Osteocyte (in vitro differentiated cells): ENCODE results near the gene ACOT7. TPM values are rescaled to one million over a fixed set of nuclear protein-coding genes. Genes with fewer than 3 reads are reported as not detected.

ENCODE experiments used
- DNase-seq: peaks from one replicate; pipeline ENCODE4 v3.0.0; 2021; ENCODE audit warnings: mixed read lengths; ENCODE audit not compliant: unreplicated experiment; ENCODE audit errors: extremely low spot score
- H3K27ac Mint-ChIP-seq: one replicate; pipeline ENCODE4 v1.8.0; 2021; ENCODE audit warnings: mild to moderate bottlenecking, mixed read lengths; ENCODE audit not compliant: unreplicated experiment
- H3K27me3 Mint-ChIP-seq: one replicate; pipeline ENCODE4 v1.8.0; 2021; ENCODE audit warnings: mixed read lengths; ENCODE audit not compliant: unreplicated experiment
- H3K36me3 Mint-ChIP-seq: one replicate; pipeline ENCODE4 v1.8.0; 2021; ENCODE audit warnings: mixed read lengths; ENCODE audit not compliant: unreplicated experiment
- H3K4me1 Mint-ChIP-seq: one replicate; pipeline ENCODE4 v1.8.0; 2021; ENCODE audit warnings: mixed read lengths; ENCODE audit not compliant: unreplicated experiment
- H3K4me3 Mint-ChIP-seq: one replicate; pipeline ENCODE4 v1.8.0; 2021; ENCODE audit warnings: mild to moderate bottlenecking, moderate library complexity, mixed read lengths; ENCODE audit not compliant: unreplicated experiment
- H3K9me3 Mint-ChIP-seq: one replicate; pipeline ENCODE4 v1.8.0; 2021; ENCODE audit warnings: mixed read lengths; ENCODE audit not compliant: unreplicated experiment
- CTCF ChIP-seq: fragments of 200-600 bp; sonication (generic); IDR thresholded peaks from 2 replicates; pipeline ENCODE4 v1.5.0; 2021; ENCODE audit warnings: antibody characterized with exemption, mild to moderate bottlenecking, moderate library complexity
- total RNA-seq: library from RNA; stranded (reverse); gene quantifications from 2 replicates; pipeline ENCODE4 v1.2.1, GENCODE V29; 2021

ACOT7 gene
- total RNA-seq, 1 donor from 2014 or later, result 21.8 TPM

DNA sequence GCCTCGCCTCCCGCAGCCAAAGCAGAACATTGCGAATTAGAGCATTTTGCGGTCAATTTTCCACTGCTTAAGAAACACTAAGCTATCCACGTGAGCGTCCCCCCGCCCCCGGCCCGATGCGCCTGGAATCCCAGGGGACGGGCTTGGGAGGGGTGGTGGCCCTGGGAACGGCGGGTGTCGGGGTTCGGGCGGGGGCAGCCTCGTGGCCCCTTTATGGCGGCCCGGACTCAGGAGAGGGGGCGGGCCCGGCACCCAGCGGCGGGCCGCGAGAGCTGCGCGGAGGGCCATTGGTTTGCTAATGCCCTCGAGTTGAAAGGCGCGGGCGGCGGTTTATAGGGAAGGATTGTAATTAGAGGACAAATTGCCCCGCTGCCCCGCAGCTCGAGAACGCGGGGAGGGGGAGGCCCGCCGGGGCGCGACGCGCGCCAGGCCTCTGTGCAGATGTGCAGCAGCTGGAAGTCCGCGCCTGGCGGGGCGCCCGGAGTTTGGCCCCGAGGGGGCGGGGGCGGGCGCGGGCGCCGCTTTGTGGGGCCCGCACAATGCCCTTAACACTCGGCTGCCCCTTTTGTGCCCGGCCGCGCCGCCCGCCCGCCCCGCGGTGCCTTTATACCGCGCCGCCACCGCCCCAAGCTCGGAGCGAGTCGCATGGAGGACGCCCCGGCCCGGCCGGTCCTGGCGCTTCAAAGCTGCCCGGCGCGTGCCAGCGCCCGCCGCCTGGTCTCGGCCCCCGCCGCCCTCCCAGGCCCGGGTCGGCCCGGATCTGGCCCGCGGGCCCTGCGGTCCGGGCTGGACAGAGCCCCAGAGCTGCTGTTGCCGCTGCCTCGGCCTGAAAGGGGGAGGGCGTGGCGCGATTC, 151.5 kb downstream of the ACOT7 start:
- Mint-ChIP-seq H3K27me3 (peaks cover 46% of the 10 kb centered on the region), H3K36me3 (no peaks in the 10 kb centered on the region), H3K4me1 (peaks cover 16% of the 10 kb centered on the region), H3K4me3 (no peak overlapping the region), H3K27ac (no peak overlapping the region), H3K9me3 (no peaks in the 10 kb centered on the region)
- no peak for DNase-seq
- TF ChIP-seq CTCF, result no peak

DNA sequence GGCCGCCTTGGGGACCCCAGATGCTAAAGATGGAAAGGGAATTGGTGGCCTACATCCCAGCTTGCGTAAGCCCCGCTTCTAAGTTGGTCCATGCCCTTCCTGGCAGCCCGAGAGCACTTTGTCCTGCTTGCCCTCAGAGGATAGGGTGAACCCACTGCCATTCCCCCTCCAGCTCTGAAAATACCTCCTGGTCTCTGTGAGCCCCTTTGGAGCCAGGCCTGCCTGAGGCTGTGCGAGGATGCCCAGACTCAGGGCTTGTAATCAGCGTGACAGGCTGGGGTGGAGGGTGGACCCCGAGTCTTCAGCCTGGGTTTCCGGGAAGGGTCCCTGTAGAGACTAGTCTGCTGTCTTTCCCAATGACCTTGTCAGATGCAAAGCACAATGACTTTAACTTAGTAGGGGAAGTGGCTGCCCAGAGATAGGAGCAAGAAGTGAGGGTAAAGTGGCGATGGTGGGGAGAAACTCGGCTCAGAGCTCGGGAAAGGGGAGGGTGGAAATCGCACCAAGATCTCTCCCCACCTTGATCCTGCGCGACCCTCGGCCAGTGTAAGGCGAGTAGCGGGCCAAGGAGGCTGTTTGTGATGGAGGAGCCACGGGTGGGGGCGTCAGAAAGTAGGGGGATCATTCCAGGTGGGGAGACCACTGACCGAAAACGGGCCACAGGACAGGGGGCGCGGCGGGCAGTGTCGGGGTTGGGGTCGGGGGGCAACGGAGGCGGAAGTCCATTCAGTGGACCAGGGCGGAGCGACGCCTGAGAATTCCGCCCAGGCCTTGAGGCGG, 152.3 kb downstream of the ACOT7 start:
- H3K27me3 Mint-ChIP-seq, result peaks cover 42% of the 10 kb centered on the region
- peak overlapping the region; percentile 44 for H3K4me3 Mint-ChIP-seq
- no peaks in the 10 kb centered on the region for H3K36me3 Mint-ChIP-seq
- no peak for TF ChIP-seq CTCF
- peaks cover 10% of the 10 kb centered on the region for H3K4me1 Mint-ChIP-seq
- DNase-seq, result no peak
- no peaks in the 10 kb centered on the region for H3K9me3 Mint-ChIP-seq
- H3K27ac Mint-ChIP-seq, result no peak overlapping the region

DNA sequence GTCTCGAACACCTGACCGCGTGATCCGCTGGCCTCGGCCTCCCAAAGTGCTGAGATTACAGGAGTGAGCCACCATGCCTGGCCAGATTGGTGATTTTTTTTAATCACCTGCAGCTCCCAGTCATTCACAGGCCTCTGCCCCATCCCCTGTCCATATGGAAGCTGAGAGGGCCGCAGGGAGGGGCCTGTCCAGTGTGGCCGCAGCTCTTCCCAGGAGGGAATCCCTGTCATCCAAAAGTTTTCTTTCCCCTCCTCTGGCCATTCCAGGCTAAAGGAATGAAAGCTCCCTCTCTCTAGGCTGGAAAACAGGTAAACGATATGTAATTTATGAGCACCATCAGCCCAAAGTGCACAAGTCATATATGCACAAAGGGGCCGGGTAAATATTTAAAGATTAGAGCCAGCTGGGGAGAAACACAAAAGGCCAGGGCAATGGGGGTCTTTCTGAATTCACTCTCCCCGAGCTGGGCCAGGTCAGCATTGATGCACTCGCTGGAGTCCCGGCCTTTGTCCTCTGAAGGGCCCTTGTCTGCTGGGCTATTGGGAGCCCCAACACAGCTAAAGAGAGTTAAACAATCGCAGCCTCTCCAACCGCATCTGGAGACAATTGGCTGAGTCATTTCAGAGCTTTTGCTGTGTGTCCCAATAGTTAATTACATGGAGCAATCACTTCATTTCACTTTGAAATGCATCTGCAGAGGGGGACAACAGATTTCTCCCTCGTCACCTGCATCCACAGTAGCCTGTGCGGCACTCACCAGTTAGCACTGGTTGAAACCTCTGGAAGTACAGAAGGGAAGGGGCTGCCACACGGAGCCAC, 153.4 kb downstream of the ACOT7 start:
- H3K9me3 Mint-ChIP-seq, result no peaks in the 10 kb centered on the region
- no peaks in the 10 kb centered on the region for H3K36me3 Mint-ChIP-seq
- peaks cover 7% of the 10 kb centered on the region for H3K4me1 Mint-ChIP-seq
- H3K4me3 Mint-ChIP-seq, result no peak overlapping the region
- no peak for TF ChIP-seq CTCF
- H3K27me3 Mint-ChIP-seq, result peaks cover 42% of the 10 kb centered on the region
- no peak overlapping the region for H3K27ac Mint-ChIP-seq
- DNase-seq, result no peak

DNA sequence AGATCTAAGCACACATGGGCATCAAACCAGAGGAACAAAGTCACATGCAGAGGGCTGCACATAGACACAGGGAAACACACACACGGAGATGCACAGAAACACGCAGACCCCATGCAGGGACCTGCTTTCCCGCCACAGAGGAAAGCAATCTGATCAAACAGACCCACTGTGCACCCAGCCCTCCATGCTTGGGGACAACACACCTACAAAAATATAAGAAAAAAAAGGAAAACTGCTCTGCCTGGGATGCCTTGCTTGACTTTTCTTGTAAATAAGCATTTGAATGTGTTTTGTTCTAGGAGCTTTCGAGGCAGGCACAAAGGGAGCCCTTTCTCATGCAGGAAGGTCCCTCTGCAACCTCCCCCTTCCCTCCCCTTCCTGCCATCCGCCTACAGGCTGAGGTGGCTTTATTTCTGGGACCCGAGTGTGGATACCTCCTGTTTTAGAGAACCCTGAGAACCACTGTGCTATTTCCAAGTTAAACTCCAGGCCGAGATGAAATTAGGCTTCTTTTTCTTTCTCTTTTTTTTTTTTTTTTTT, 154.3 kb downstream of the ACOT7 start:
- TF ChIP-seq CTCF, result no peak
- H3K27ac Mint-ChIP-seq, result no peak overlapping the region
- H3K27me3 Mint-ChIP-seq, result peaks cover 39% of the 10 kb centered on the region
- peaks cover 14% of the 10 kb centered on the region for H3K4me1 Mint-ChIP-seq
- no peak for DNase-seq
- H3K4me3 Mint-ChIP-seq, result no peak overlapping the region
- no peaks in the 10 kb centered on the region for H3K36me3 Mint-ChIP-seq
- no peaks in the 10 kb centered on the region for H3K9me3 Mint-ChIP-seq
